ENCODE measurements around the gene CARD9. TPM values are rescaled to one million over a fixed set of nuclear protein-coding genes. Genes with fewer than 3 reads are reported as not detected.

CARD9 gene
- total RNA-seq: 1 to 10 TPM in 1 of 2 donors, under 1 TPM in 1; 0.15 to 1.1 TPM

GRCh38 chr9:136373300-136374182, at the start of gene CARD9:
Gene CARD9 (minus strand): TSS chr9:136373669. CDS start chr9:136372078, 1,591 bp downstream.
- Histone ChIP-seq H3K4me1 (peaks cover 0 to 19% of the 10 kb centered on the region in 2 donors), H3K4me3 (peak within 1 kb of the TSS in 1 of 2 donors; percentile 27), H3K27me3 (no peaks in the 10 kb centered on the region), H3K27ac (no peak within 1 kb of the TSS), H3K36me3 (no peaks in the 10 kb centered on the region), H3K9me3 (no peaks in the 10 kb centered on the region)
- no peak for TF ChIP-seq CTCF (IDR thresholded peaks at IDR 0.05)
- DNase-seq (ENCODE audit: low spot score): no peak

DNA sequence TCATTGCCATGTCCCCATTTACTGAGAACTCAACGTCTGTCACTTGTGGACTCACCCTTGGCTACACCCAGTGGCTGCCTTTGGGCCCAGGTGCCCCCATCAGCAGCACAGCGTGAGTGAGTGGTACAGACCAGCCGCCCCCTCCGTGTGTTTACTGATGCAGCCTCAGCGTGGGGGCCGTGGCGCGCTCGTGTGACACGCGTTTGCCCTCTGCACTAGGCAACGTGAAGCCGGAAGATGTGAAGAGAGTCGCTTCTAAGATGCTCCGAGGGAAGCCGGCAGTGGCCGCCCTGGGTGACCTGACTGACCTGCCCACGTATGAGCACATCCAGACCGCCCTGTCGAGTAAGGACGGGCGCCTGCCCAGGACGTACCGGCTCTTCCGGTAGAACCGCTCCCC, 49.4 kb upstream of the CARD9 start:
- no peaks in the 10 kb centered on the region for H3K27me3 ChIP-seq
- no peak overlapping the region for H3K27ac ChIP-seq
- no peak for DNase-seq (ENCODE audit: low spot score)
- TF ChIP-seq CTCF (IDR thresholded peaks at IDR 0.05): no peak
- H3K4me1 ChIP-seq: no peaks in the 10 kb centered on the region
- H3K36me3 ChIP-seq: peaks cover 69% of the 10 kb centered on the region
- no peak overlapping the region for H3K4me3 ChIP-seq
- no peaks in the 10 kb centered on the region for H3K9me3 ChIP-seq

- Histone ChIP-seq H3K9me3 (no peaks in the 10 kb centered on the region), H3K27ac (no peak overlapping the region), H3K27me3 (no peaks in the 10 kb centered on the region), H3K4me3 (no peak overlapping the region), H3K36me3 (peaks cover 80% of the 10 kb centered on the region), H3K4me1 (no peaks in the 10 kb centered on the region)
- TF ChIP-seq CTCF (IDR thresholded peaks at IDR 0.05): no peak
- DNase-seq (ENCODE audit: low spot score): no peak
Observed at GRCh38 chr9:136421791-136422190, 48.3 kb upstream of the CARD9 start.

- H3K4me3 ChIP-seq: no peak overlapping the region
- no peaks in the 10 kb centered on the region for H3K4me1 ChIP-seq
- H3K36me3 ChIP-seq: peaks cover 96% of the 10 kb centered on the region
- H3K27ac ChIP-seq: no peak overlapping the region
- H3K27me3 ChIP-seq: no peaks in the 10 kb centered on the region
- TF ChIP-seq CTCF (IDR thresholded peaks at IDR 0.05): no peak
- DNase-seq (ENCODE audit: low spot score): no peak
- no peaks in the 10 kb centered on the region for H3K9me3 ChIP-seq
Observed at GRCh38 chr9:136419092-136419420, 45.6 kb upstream of the CARD9 start.

DNA sequence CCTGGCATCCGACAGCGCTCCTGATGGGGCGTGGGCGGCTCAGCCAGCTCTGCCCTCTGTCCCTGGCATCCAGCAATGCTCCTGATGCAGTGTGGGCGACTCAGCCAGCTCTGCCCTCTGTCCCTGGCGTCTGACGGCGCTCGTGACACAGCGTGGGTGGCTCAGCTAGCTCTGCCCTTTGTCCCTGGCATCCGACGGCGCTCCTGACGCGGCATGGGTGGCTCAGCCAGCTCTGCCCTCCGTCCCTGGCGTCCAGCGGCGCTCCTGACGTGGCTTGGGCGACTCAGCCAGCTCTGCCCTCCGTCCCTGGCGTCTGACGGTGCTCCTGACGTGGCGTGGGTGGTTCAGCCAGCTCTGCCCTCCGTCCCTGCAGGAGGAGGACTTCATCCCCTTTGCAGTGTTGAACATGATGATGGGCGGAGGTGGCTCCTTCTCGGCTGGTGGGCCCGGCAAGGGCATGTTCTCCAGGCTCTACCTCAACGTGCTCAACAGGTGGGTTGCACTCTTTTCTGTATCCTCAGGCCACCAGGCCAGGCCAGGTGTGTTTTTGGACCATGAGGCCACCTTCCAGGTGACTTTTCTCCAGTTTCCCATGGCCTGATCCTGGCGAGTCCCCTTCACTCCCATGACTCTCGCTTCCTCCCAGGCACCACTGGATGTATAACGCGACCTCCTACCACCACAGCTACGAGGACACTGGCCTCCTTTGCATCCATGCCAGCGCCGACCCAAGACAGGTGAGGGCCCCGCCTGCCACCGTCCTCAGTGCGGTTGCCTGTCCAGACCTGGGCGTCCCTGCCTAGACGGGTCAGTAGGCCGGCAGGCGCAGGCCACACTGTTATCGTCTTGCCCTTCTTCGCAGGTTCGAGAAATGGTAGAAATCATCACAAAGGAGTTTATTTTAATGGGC, 45.0 kb upstream of the CARD9 start:
- H3K36me3 ChIP-seq: peaks cover 96% of the 10 kb centered on the region

More for the DNA sequence above, 45.0 kb upstream of the CARD9 start:
- DNase-seq (ENCODE audit: low spot score): no peak
- Histone ChIP-seq H3K4me1 (no peaks in the 10 kb centered on the region), H3K27ac (no peak overlapping the region), H3K4me3 (no peak overlapping the region), H3K9me3 (no peaks in the 10 kb centered on the region), H3K27me3 (no peaks in the 10 kb centered on the region)
- no peak for TF ChIP-seq CTCF (IDR thresholded peaks at IDR 0.05)
